Ovary (tissue), 9 donors: ENCODE data around the gene WWOX. TPM values are rescaled to one million over a fixed set of nuclear protein-coding genes. Genes with fewer than 3 reads are reported as not detected.

Experiments
- DNase-seq, 5 donors: peaks; one replicate each; pipeline ENCODE4 v3.0.0-alpha.2; 2019 to 2020
- H3K27ac ChIP-seq, 2 donors: fragments of 200-600 bp; one replicate each; pipeline versions ENCODE4 v1.5.1 to v1.8.0; 2019 to 2022
- H3K27me3 ChIP-seq: fragments of 200-600 bp; one replicate; pipeline ENCODE4 v1.8.0; 2022
- H3K36me3 ChIP-seq: fragments of 200-600 bp; sonication (generic); one replicate; pipeline ENCODE4 v1.5.1; 2019
- H3K4me1 ChIP-seq: one replicate; pipeline ENCODE4 v1.8.1; 2013; ENCODE audit warnings: mild to moderate bottlenecking, moderate library complexity; ENCODE audit not compliant: insufficient read depth
- H3K4me3 ChIP-seq: fragments of 200-600 bp; sonication (generic); one replicate; pipeline ENCODE4 v1.5.1; 2017
- H3K9me3 ChIP-seq, 2 donors: fragments of 200-600 bp in 1 of 2; sonication (generic) in 1 of 2; one replicate each; pipeline versions ENCODE4 v1.5.1 to v1.8.1; 2013 to 2019; ENCODE audit warnings: mild to moderate bottlenecking in 1 of 2, moderate library complexity in 1 of 2
- EP300 ChIP-seq: sonication (generic); formaldehyde crosslinking; IDR thresholded peaks from one replicate; pipeline ENCODE4 v1.6.1; 2017; ENCODE audit warnings: antibody characterized with exemption
- POLR2A ChIP-seq: fragments of 450-650 bp; IDR thresholded peaks from one replicate; pipeline ENCODE4 v1.6.1; 2017; ENCODE audit warnings: antibody characterized with exemption, mild to moderate bottlenecking, moderate library complexity
- WGBS, 3 donors: extraction: QIAGEN DNeasy Blood & Tissue Kit in 1 of 3; methylation state at CpG; one replicate each; pipeline versions ENCODE4 v1.1.5 to v1.1.7; 2013 to 2017; 5-methylcytosine and 5-hydroxymethylcytosine counted together
- intact Hi-C, 4 donors: fragments of 100-400 bp; cut with DNase I; formaldehyde crosslinking; loops; one replicate each; pipeline versions ENCODE4 v1.11.0 to v1.15.1; 2022 to 2023
- polyA plus RNA-seq, 2 donors: library from polyadenylated mRNA; stranded (reverse); fragments of 200-250 nt in 1 of 2; fragments of 350-450 nt in 1 of 2; fragmentation: Illumina TruSeq in 1 of 2; extraction: RNeasy Lipid Tissue Mini Kit (QIAGEN cat#74804) in 1 of 2; gene quantifications; one replicate each; pipeline ENCODE4 v1.2.3, GENCODE V29; 2013 to 2014
- total RNA-seq, 7 donors: library from RNA; depleted of rRNA in 2 of 7; stranded (reverse); fragments of >200 nt in 2 of 7; fragmentation: NEBNext Ultra II Directional in 3 of 7; extraction: Animal tissue kit (Norgen Biotek cat#: 25700) in 3 of 7; gene quantifications; one replicate each; pipeline versions ENCODE4 v1.1.0 to v1.2.4, GENCODE V29; 2016 to 2023
- TF ChIP-seq, protein P1 (sequence below), 3 donors: fragments of 450-650 bp in 2 of 3; fragments of 200-600 bp in 1 of 3; IDR thresholded peaks; one replicate each; pipeline versions ENCODE4 v1.5.1 to v1.8.0; 2016 to 2022; ENCODE audit warnings: antibody characterized with exemption in 3 of 3, mild to moderate bottlenecking in 1 of 3
- donor health status: DM: no; HTN: no; CAD: no; lungs with moderate emphysema.
- donor health status: DM: no; HTN: no; CAD: no.
- donor health status: Bipolar disorder and iron deficiency.
- donor health status: DM: yes; HTN: yes; CAD: no.
- donor health status: DM: no; HTN: no; CAD: no.
- donor health status: DM: yes; HTN: yes; CAD: no.

The WWOX gene
- total and polyA plus RNA-seq, 9 donors = 11.0 to 40.5 (median 25.2) TPM

DNA sequence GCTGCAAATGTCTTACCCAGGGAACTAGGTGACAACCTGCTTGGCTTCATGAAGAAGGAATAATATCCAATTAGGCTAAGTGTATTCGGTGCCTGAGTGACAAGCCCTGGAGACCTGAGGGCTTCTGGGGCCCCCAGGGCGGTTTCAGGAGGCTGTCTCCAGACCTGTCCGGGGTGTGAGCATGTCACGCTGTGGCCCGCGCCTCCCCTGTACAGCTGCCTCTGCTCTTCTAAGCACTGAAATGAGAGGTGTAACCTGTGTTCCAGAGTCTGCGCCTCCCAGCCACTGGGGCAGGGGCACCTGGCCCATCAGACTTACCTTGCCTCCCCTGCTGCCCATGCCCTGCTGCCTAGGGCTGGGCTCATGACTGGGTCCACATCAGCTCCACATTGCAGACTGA lies 114.3 kb downstream of the WWOX start:
- TF ChIP-seq EP300 (no peak), POLR2A (no peak)
- H3K9me3 ChIP-seq = no peaks in the 10 kb centered on the region
- DNase-seq = no peak
- 86 to 97% (median 90%) methylated on average over 7 of the region's 7 CpGs for WGBS, 3 donors
- H3K4me1 ChIP-seq = no peaks in the 10 kb centered on the region
- H3K4me3 ChIP-seq = no peak overlapping the region
- intact Hi-C loops = no loop called here
- no peaks in the 10 kb centered on the region for H3K36me3 ChIP-seq
- no peaks in the 10 kb centered on the region for H3K27me3 ChIP-seq
- no peak overlapping the region for H3K27ac ChIP-seq

DNA sequence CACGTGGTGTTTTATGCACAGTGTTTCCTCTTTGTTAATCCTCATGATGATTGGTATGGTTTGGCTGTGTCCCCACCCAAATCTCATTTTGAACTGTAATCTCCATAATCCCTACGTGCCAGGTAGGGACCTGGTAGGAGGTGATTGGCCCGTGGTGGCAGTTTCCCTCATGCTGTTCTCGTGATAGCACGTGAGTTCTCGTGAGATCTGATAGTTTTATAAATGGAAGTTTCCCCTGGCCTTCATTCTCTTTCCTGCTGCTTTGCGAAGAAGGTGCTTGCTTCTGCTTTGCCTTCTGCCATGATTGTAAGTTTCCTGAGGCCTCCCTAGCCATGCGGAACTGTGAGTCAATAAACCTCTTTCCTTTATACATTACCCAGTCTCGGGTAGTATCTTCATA lies 115.8 kb downstream of the WWOX start:
- Histone ChIP-seq H3K36me3 (no peaks in the 10 kb centered on the region), H3K4me1 (no peaks in the 10 kb centered on the region), H3K27ac (no peak overlapping the region), H3K9me3 (no peaks in the 10 kb centered on the region), H3K27me3 (no peaks in the 10 kb centered on the region), H3K4me3 (no peak overlapping the region)
- no peak for TF ChIP-seq POLR2A
- TF ChIP-seq, protein P1, sequence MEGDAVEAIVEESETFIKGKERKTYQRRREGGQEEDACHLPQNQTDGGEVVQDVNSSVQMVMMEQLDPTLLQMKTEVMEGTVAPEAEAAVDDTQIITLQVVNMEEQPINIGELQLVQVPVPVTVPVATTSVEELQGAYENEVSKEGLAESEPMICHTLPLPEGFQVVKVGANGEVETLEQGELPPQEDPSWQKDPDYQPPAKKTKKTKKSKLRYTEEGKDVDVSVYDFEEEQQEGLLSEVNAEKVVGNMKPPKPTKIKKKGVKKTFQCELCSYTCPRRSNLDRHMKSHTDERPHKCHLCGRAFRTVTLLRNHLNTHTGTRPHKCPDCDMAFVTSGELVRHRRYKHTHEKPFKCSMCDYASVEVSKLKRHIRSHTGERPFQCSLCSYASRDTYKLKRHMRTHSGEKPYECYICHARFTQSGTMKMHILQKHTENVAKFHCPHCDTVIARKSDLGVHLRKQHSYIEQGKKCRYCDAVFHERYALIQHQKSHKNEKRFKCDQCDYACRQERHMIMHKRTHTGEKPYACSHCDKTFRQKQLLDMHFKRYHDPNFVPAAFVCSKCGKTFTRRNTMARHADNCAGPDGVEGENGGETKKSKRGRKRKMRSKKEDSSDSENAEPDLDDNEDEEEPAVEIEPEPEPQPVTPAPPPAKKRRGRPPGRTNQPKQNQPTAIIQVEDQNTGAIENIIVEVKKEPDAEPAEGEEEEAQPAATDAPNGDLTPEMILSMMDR (IDR thresholded peaks at IDR 0.05) = no peak
- no peak for TF ChIP-seq EP300
- DNase-seq = no peak
- WGBS, 3 donors = 95 to 97% (median 96%) methylated on average over 9 of the region's 9 CpGs
- intact Hi-C loops = no loop called here

DNA sequence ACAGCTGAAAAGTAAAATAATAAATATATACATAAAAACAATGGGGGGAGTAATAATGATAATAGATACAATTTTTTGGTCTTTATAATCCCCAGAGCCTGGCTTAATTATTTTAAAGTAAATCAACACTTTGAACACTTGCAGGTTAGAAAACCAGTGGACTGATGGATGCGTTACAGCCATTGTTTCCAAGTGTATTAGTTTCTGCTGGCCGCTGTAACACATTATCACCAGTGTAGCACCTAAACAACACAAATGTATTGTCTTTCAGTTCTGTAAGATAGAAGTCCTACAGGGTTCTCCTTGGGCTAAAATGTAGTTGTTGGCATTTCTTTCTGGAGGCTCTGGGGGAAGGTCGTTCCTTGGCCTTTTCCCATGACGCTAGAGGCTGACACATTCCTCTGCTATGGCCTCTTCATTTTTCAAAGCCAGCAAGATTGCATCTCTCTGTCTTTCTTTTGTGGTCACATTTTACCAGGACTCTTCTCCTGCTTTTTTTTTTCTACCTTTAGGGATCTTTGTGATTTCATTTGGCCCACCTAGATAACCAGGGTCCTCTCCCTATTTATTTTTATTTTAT lies 116.8 kb downstream of the WWOX start:
- H3K36me3 ChIP-seq = no peaks in the 10 kb centered on the region
- TF ChIP-seq, protein P1 (IDR thresholded peaks at IDR 0.05) = no peak
- TF ChIP-seq POLR2A = no peak
- TF ChIP-seq EP300 = no peak
- DNase-seq = no peak

DNA sequence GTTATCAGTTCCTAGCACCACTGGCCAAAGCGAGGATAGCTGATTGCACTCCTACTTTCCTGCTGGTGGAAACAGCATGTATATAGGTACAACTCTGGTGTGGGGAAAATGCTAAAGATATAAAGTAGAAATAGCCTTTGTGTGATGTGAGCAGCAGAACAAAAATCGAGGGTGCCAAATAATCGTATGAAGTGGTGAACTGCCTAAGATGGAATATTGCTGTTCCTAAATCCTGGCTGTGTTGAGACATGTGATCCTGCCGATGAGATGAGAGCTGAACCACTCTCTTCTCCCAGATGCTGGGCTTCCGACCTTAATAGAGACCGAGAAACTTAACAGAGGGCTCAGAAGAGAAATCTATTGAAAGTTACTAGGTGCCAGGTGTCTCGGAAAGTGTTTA lies 117.8 kb downstream of the WWOX start:
- Histone ChIP-seq H3K4me3 (no peak overlapping the region), H3K9me3 (no peaks in the 10 kb centered on the region), H3K36me3 (no peaks in the 10 kb centered on the region), H3K4me1 (no peaks in the 10 kb centered on the region), H3K27ac (no peak overlapping the region), H3K27me3 (no peaks in the 10 kb centered on the region)
- DNase-seq = no peak
- TF ChIP-seq EP300 = no peak
- TF ChIP-seq, protein P1 (IDR thresholded peaks at IDR 0.05) = no peak
- TF ChIP-seq POLR2A = no peak
- WGBS, 3 donors = 88 to 90% (median 90%) methylated on average over 7 of the region's 7 CpGs
- intact Hi-C loops = no loop called here

More for the DNA sequence above, 116.8 kb downstream of the WWOX start:
- Histone ChIP-seq H3K9me3 (no peaks in the 10 kb centered on the region), H3K4me3 (no peak overlapping the region), H3K27me3 (no peaks in the 10 kb centered on the region), H3K27ac (no peak overlapping the region), H3K4me1 (no peaks in the 10 kb centered on the region)
- 96 to 98% (median 98%) methylated on average over 4 of the region's 4 CpGs for WGBS, 3 donors
- intact Hi-C loops = no loop called here

DNA sequence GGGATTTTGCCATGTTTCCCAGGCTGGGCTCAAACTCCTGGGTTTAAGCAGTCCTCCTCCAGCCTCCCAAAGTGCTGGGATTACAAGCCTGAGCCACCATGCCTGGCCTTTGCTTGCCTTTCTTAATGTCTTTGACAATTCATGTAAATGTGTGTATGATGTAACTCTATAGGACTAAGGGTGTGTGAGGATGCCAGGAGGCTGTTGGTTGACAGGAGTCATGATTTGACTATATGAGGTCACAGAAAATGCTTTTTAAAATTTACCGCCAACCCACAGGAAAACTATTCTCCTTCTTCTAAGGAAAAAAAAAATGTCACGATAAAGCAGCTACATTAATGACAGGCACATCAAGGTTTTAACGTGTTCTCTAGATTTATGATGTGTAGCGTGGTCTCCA lies 118.8 kb downstream of the WWOX start:
- DNase-seq = no peak
- Histone ChIP-seq H3K9me3 (no peaks in the 10 kb centered on the region), H3K4me1 (no peaks in the 10 kb centered on the region), H3K27me3 (no peaks in the 10 kb centered on the region), H3K4me3 (no peak overlapping the region), H3K27ac (no peak overlapping the region), H3K36me3 (no peaks in the 10 kb centered on the region)
- no peak for TF ChIP-seq POLR2A
- no peak for TF ChIP-seq EP300
- TF ChIP-seq, protein P1 (IDR thresholded peaks at IDR 0.05) = no peak
- intact Hi-C loops = no loop called here
- WGBS, 3 donors = 91 to 95% (median 95%) methylated on average over 4 of the region's 4 CpGs
